NK-92 treated with Interleukin-12 subunit alpha and Interleukin-12 subunit beta, amount 100 ng/mL, for 24 hours (cell line): ENCODE measurements around the gene MYH15.
"Not testable (repeated sequence)": the region's sequence is repeated elsewhere in the genome, so short reads cannot be mapped to it uniquely, and the experiment has no call there.

Source experiments
- DNase-seq: peaks from one replicate; lab custom pipeline; 2025; lab: John Stamatoyannopoulos, UW

The MYH15 gene

DNA sequence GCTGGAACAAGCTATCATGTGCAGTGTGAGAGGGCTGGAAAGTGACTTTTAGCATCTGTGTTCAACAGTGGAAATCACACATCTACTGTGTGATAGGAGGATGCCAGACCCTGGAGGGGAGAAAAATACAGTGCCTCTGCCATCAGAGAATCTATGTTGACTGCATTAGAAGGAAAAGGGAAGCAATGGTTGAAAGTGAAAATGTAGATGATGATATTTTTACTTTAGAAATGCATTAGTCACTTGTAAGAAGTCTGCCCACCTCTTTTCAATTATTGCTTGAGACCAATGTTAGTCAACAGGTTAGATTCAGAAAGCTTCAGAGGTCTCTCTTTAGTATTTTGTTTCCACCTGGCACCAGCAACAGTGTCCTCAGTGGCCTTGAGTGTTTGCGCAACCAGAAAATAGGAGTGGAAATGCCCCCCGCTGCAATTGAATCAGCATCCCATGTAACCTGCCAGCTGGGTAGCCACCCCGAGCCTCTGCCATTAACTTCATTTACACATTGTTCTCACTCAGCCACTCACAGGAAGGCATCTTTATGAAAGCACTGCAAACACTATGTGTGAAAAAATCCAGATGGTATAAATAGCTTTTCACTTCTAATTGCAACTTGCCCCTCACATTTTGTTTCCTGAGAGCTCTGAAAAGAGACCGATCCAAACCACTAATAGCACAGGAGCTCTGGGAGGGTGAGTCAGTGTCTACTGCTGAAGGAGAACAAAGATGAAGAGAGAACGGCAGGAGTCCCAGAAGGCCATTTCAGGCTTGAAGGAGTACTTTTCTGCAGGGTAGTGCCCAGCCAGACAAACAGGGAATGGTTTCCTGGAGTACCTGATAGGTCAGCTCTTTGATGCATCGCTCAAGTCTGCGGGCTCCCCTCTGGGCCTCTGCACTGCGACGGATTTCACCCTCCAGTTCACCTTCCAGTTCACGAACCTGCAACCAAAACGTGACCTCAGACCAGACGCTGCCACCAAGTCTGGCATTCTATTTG, 122.0 kb downstream of the MYH15 start:
- DNase-seq = no peak

DNA sequence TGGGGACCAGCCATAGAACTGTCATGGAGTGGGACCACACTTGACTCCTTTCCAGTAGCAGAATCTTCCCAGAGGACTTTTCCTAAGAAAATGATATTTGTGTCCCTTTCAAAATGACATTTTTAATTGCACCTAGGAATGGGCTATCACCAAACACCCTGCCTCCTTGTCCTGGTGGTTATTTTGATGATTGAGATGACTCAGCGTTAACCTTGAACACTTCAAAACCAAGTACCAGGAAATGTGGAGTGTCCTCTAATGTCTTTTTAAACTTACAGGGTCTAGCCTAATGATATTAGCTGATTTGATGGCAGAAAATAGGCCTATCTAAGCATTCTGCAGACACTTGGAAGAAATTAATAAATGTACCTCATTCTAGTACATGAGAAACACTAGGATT, 123.3 kb downstream of the MYH15 start:
- DNase-seq = no peak

DNA sequence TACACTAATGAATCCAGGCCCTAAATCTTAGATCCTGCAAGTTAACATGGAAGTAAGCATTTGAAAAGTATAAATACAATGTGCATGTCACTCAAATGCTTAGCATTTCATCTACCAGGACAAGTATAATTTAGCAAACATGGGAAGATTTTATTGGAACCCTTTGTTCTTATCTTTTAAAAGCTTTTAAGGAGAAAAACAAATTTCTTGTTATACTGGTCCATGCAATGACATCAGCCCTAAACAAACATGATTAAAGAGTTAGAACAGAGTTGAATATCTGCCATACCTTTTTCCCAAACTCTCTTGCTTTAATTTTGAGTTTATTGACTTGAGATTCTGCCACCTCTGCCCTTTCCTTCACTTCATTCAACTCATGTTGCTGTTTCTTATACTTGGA, 127.1 kb downstream of the MYH15 start:
- DNase-seq = no peak

DNA sequence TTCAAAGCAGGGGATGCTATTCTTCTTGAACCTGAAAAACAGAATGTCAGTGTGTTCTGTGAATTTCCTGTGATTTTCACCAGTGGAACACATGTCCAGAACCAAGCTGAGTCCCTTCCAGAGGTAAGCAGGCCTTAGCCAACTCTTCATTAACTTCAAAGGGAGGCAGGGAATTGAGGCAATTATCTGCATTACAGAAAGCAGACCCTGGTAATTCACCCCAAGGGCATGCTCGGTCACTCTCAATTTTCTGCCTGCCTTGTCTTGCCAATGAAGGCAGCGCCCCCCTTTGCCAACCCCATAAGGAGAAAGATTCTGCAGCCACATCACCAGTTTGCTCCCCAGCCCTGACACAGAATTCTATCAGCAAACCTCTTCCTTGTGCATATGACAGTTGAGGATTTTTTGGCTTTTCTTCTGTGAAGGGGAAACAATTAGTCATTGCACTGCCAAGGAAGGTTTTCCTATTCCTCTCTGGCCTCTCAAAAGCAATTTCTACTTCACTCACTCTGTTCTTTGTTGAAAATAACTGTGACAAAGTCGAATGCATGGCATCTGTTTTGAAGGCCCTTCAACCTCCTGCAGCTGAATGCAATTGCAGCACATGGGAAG, 128.8 kb downstream of the MYH15 start:
- no peak for DNase-seq

DNA sequence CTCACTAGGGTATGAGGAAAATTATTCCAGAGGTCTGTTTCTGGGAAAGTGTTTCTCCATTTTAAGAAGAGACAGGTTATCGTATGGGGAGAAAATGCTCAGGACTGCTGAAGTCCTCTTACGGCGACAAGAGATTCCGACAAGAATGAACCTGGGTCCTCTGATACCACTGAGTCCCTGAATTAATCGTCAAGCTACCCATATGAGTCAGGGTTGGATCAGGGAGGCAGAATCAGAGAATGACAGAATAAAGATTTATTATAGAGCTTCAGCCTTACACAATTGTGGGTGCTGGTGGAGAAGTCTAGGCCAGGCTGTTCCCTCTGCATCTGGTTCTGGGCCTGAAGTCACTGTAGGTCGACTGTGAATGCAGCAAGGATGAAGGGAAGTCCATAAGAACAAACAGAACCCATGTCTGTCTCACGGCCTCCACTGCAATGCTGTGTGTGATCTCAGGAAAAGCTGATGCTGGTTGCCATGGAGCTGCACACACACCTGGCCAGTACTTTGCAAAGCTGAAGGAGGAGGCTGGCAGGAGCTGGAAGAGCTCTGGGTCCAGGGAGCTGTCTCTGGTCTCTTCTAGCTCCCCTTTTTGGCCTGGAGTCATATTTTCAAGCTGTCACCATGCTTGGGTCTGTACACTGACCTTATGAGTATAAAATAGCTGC, 130.1 kb downstream of the MYH15 start:
- no peak for DNase-seq

DNA sequence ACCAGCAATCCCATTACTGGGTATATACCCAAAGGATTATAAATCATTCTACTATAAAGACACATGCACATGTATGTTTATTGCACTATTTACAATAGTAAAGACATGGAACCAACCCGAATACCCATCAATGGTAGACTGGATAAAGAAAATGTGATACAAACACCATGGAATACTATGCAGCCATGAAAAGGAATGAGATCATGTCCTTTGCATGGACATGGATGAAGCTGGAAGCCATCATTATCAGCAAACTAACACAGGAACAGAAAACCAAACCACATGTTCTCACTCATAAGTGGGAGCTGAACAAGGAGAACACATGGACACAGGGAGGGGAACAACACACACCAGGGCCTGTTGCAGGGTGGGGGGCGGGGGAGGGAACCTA, 131.4 kb downstream of the MYH15 start:
- DNase-seq = not testable (repeated sequence)

DNA sequence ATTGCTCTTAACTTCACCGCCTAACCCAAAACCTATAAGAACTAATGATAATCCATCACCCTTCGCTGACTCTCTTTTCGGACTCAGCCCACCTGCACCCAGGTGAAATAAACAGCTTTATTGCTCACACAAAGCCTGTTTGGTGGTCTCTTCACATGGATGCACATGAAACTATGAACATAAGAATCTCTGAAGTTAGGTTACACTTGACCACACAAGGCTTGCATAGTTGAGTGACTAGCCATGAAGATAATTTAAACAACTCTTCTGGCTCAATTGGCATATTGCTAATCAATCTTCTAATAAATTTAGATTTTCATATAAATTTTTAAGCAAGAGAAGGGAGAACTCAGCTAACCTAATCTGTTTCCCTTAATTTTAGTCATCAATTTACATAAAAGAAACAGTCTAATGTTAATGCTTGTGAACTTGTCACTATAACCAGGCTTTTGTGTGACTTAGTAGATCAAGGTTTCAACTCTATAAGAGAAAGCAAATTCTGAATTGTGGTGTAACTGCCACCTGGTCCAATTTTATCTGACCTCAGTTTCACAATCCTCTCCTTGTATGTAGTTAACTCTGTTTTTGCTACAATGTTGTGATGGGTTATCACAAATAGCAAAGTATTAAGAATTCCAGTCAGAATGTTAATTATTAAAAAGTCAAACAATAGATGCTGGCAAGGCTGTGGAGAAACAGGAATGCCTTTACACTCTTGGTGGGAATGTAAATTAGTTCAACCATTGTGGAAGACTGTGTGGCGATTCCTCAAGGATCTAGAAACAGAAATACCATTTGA, 132.0 kb downstream of the MYH15 start:
- DNase-seq = no peak

DNA sequence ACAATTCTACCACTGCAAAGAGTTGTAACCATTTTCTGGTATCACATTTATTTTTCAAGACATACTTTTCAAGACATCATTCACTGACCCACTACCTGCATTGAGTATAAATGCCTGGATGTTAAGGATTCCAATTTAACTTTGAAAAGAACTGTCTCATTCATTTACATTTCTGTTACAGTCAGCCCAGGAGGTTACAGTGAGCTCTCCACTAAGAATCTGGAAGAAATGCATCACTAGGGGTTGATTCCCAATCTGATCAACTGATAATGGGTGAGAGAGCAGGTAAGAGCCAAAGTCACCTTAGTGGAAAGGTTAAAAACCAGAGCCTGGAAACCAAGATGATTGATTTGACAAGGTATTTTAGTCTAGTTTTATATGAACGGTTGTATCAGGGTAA, 133.0 kb downstream of the MYH15 start:
- DNase-seq = no peak

DNA sequence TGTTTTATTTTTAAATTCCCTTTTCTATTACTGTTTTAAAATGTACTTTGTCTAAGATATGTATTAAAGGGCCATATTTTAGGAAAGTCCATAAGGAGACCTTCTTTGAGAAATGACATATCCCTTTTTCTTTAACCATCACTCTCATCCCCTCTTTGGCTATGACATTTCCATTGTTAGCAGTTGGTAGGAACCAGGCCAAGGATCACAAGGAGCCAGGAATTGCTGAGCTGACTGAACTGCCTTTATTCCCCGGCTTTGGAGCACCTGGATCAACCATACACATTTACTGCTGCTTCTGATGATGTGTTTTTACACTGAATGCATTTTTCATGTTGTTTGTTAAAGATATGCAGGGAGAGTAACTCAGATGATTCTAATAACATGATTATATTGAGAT, 134.4 kb downstream of the MYH15 start:
- DNase-seq = no peak

DNA sequence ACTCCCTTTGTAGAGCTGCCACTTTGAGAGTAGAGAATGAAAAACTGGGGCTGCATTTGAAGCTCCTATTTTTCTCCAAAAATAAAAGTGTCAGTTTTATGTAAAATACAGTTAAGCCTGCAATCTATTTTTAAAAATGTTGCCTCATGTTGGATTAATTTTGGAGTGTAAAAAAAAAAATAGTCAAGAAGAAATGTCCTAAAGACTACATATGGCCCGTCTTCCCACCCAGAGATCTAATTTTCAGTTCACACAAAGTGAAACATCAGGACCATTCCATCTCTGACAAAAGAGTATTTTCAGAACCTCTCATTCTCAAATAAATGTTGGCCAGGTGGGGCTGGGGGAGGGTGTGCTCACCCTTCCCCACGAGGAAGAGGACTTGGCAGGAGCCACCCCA, 151.4 kb downstream of the MYH15 start:
- DNase-seq = no peak

DNA sequence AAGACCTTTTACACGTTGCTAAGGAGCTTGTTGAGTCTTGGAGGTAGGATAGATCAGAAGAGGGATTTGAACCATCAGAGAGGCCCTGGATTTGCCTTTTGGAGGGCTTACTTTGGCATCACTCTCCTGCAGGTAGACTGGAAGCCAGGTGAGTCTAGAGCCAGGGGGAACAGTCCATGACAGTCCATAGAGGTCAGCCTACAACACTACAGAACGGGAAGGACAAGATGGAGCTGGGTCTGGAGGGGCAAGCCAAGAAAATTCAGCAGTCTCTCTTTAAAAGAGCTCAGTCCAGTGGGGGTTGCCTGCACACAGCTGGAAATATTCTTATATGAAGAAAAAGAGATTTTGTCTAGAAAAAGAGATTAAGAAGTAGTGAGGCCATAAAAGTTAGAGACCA, 153.4 kb downstream of the MYH15 start:
- no peak for DNase-seq

DNA sequence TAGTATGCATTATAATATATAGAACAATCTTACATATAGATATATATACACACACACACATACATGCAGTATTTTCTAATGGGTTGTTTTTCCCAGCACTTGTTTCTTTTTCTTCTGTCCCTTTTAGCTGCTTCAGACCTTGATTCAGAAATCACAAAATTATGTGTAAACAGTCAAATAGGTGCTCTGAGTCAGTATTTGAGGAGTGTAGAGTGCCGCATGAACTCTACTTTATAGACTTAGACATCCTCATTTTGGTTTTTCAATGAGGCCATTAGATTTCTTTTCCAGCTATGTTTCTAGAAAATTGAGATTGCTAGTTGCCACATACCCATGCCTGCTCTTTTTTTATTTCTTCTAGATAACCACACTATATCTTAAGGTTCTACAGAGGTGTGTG, 155.8 kb downstream of the MYH15 start:
- DNase-seq = no peak

DNA sequence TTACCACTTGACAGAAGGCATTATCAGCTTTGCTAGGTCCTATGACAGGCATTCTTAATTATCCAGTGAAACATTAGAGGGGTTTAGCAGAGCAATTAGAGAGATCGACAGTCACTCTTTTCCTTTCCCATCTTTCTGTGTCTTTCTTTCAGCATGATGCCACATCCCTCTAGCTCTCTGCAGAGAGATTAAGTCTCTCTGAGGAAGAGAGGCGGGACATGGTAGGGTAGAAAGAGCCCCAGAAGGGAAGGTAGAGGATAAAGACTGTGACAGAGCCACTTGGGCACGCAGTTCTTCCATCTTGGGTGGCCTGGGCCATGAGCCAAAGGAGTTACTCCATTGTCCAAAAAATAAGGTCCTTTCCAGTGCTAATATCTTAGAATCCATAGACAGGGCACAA, 158.2 kb downstream of the MYH15 start:
- no peak for DNase-seq

DNA sequence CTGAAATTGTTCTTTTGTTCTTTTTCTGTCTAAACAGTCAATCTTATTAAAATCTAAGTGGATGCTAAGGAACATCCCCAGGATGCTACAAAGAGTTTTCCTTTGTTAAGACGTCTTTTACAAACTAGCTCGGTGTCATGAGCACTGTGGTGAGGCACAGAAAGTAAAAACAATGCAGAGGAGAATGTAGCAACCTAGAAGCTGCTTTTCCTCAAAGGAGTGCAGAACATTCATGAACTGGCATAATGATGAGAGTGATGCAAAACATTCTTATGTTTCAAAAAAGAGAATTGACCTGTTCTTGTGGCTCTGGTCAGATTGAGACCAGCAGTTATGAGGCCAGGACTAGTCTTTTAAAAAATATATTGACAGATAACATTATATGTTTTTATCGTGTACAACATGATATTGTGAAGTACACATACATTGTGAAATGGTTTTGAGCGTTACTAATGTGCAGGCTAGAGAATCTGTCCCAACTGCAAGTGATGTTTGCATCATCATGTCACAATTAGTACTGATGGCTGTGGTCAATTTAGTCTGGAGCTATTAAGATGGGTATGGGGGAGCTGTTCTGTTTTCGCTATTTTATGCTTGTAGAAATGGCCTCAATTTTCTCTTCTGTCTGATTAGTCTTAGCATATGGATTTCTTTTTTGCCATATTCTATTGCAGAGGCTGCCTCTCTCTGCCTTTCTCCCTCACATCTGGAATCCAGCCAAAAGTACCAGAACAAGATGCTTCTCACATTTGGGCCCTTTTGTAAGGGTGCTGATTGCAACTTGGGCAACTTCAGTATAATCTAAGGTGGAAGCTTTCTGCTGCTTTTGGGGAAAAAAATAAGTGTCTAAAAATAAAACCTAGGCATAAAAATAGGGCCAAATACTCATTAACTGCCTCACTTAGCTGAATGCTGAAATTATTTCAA, 163.8 kb downstream of the MYH15 start:
- no peak for DNase-seq

DNA sequence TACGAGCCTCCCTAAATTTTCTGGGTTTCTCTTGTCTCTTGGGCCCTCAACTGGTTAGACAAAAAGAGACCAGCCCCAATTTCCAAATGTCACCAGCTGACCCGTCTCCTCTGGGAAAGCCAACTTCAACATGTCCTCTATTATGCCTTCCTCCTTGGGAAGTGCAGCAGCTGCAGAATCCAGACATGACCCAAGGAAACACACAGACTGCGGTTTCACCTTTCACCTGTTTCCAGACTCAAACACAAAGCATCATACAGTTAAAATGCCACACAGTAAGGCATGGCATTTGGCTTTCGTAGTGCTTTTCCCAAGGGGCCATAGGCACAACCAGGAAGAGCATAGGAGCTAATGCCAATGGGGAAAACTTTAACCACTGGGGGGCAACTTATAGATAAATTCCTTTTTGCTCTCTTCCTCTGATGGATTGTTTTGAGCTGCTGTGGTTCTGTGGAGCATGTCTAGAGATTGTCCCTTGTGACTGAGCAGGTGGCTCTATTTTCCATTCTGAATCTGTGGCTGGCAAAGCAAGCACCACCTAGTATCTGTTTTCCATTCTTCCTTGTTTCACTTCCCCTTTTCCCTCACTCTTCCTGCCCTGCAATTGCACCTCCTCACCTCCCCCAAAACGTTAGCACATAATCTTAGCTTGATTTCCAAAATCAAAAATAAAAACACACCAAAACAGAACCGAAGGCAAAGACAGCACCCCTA, 164.7 kb downstream of the MYH15 start:
- DNase-seq = no peak

DNA sequence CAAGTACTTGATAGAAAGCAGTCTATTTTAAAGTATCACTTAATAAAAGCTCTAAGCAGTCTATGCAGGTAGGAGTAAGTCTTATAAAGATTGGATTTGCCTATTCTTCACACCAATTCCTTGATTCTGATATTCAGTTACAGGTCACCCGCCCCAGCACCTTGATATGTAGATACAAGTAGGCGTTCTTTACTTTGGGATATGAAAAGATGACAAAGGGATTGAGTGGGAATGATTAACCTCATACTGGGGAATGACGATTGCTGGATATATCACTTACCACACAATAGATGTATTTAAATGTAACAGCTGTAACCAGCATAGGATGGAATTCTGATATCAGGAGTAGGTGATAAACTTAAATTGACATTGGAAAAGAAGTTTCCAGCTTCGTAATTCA, 166.9 kb downstream of the MYH15 start:
- DNase-seq = no peak

DNA sequence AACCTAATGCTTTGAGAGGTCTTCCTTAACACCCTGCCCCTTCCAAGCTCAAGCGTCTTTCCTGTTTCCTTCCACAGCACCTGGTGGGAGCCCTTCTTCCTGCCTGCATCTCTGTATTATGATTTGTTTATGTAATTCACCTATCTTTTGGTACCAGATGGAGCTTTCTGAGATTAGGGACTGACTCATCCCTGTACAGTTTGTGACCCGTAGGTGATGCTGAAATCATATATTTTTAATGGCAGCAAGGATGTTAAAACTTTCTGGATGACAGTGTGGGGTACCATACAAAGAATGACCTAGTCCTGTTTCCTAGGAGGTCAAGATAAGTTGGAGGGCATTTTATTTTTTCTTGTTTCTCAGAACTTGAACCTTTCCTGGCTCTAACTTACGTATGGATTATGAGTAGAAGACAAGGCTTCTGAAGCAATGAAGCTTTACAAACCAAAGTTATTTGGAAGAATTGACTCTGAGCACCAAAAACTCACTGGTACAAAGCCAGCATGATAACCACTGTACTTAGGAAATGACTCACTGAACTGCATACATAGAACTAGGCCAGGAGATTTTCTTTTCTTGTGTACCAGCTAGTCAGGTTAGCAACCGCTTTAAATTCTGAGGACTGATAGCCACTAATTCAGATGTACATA, 167.4 kb downstream of the MYH15 start:
- no peak for DNase-seq

DNA sequence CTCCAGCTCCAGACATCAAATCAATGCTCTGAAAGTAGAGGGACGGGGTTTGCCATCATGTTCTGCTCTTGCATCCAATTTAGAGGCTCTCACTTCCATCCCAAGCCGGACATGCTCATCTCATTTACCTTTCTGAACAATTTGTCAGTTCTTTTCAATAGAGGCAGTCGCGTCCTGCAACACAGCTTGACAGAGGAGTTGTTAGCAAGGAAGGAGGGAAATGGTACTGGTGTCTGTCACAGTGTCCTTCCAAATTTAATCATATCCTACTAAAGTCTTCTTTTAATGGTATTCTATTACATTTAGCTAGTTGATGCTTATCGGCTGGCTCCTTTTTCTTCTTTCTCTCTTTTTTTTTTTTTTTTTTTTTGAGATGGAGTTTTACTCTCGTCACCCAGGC, 168.5 kb downstream of the MYH15 start:
- DNase-seq = no peak

DNA sequence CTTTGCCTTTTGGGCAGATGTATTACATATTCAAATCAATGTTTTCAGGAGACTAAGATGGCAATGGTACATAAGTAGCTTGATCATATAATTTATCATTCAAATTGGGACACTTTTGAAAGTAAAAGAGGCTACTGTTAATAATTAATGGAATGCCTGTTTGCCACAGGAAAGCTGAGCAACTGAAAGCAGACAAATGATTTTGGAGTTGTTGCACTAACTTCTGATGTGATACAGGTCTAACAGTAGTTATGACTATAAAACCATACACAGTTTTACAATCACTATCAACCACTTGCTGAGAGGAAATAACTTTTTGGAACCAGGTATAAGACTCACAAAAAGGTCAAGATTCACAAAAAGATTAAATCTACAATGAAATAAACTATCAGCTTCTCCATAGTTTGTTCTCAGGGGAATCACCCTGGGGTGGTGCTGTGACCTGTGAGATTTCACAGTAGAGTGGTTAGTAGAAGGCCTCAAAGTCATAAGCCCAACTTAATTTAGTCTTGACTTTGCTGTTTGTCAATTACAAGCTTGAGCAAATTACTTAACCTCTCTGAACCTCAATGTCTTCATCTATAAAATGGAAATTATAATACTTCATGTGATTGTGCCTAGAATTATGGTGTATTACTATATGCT, 171.4 kb downstream of the MYH15 start:
- no peak for DNase-seq
